KG1 (cell line): Measurements from ENCODE around the gene RBP5.

ENCODE experiments used
- DNase-seq: peaks from one replicate; lab custom pipeline; 2025; lab: John Stamatoyannopoulos, UW

The RBP5 gene, protein sequence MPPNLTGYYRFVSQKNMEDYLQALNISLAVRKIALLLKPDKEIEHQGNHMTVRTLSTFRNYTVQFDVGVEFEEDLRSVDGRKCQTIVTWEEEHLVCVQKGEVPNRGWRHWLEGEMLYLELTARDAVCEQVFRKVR

GRCh38 chr12:7128681-7129286 lies at the start of gene RBP5:
TSS of gene RBP5 (minus strand) at chr12:7128889. CDS start at chr12:7128775, 114 bp downstream.
- no peak for DNase-seq

DNA sequence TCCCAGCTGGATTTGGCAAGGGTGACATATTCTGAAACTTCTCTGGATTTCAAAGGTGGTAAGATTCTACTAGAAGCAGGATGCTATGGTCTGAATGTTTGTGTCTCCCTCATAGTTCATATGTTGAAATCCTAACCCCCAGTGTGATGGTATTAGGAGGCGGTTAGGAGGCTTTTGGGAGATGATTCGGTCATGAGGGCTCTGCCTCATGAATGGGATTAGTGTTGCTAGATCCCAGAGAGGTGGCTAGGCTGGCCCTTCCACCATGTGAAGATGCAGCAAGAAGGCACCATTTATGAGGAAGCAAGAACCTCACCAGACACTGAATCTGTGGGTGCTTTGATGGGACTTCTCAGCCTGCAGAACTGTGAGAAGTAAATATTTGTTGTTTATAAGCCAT lies 49.8 kb upstream of the RBP5 start:
- no peak for DNase-seq

- no peak for DNase-seq
Observed at GRCh38 chr12:7176595-7176994, 47.9 kb upstream of the RBP5 start.

DNA sequence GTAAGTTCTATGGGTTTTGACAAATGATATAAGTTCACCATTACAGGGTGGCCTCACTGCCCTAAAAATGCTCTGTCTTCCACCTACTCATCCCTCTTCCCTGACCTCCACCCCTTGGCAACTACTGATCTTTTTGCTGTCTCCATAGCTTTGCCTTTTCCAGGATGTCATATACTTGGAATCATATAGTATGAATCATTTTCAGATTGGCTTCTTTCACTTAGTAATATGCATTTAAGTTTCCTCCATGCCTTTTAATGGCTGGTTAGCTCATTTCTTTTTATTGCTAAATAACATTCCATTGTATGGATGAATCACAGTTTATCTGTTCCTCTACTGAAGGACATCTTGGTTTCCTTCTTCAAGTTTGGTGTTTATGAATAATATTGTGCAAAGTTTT lies 46.8 kb upstream of the RBP5 start:
- DNase-seq = no peak

GRCh38 chr12:7171854-7172253 lies 43.2 kb upstream of the RBP5 start:
- no peak for DNase-seq

DNA sequence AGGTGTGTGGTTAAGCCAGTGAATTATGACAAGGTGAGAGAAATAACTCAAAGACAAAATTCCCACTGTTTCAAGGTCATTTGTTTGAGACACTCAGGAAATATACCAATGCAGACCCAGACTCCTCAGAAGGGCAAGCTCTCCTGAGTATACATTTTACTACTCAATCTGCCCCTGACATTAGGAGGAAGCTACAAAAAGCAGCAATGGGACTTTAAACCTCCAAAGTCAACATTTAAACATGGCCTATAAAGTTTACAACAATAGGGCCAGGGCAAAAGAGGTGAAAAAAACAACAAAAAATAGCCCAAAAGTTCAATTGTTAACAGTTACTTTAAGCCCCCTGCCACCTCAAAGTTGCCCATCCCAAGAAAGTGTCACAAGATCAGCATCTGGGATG lies 41.3 kb upstream of the RBP5 start:
- DNase-seq = no peak

DNA sequence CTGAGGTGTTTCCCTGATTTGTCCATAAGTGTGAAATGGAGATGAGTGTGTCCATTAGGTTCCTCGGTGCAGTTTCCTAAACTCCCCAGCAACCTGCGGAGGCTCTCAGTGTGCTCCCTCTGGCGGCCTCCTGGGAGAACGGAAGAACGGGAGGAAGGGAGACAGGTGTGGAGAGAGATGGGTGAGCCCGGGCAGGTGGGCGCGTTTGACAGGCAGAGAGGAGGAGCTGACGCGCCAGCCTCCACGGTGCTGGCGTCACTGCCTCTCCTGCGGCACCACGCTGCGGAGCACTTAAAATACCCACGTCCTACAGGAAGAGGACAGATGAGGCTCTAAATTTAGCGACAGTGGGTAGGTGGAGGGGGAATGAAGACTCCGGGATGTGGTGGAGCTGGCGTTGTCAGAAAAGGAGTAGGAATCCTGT lies 34.0 kb upstream of the RBP5 start:
- DNase-seq = no peak

- no peak for DNase-seq
Observed at GRCh38 chr12:7161811-7162210, 33.1 kb upstream of the RBP5 start.

DNA sequence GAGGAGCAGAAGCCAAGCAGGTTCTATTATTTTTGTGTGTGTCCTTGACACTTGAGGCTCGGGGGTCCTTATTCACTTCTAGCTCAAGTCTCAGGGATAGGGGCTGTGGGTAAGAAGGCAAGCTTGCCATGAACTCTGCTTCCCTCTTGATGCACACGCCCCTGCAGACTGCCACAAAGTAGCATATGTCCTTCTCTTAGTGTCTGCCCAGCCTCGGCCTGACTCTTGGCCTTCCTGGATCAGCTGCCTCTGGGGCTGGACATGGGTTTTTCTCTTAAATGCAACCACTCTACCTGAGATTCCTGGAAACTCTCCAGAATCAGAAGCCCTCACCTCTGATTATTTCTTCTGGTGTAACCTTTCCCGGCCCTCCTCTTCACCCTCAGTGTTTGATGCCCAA lies 32.6 kb upstream of the RBP5 start:
- no peak for DNase-seq

GRCh38 chr12:7160183-7160582 lies 31.5 kb upstream of the RBP5 start:
- DNase-seq = no peak

GRCh38 chr12:7158781-7159609 lies 30.3 kb upstream of the RBP5 start:
- no peak for DNase-seq

- DNase-seq = no peak
Observed at GRCh38 chr12:7157391-7157790, 28.7 kb upstream of the RBP5 start.

- DNase-seq = no peak
Observed at GRCh38 chr12:7156259-7157197, 27.8 kb upstream of the RBP5 start.

- no peak for DNase-seq
Observed at GRCh38 chr12:7155471-7156034, 26.9 kb upstream of the RBP5 start.

- no peak for DNase-seq
Observed at GRCh38 chr12:7154901-7155470, 26.3 kb upstream of the RBP5 start.

DNA sequence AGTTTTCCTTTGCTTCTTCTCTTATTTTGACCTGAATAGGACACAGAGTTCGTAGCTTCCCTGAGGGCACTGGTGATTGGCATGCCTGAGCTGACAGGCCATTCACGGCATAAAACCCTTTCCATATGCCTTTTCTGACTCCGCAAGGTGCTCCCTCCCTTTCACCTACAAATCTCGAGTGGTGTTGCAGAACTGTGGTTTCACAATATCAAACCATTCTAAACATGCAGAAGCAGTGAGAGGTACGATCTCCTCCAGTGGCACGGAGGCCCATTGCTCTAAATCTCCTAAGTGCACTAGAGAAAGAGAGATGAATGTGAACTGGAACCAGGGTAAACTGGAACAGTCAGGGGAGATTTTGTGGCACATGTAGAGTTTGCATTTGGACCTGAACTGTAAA lies 25.4 kb upstream of the RBP5 start:
- no peak for DNase-seq

GRCh38 chr12:7152818-7153217 lies 24.1 kb upstream of the RBP5 start:
- DNase-seq = no peak

GRCh38 chr12:7151532-7151931 lies 22.8 kb upstream of the RBP5 start:
- no peak for DNase-seq

DNA sequence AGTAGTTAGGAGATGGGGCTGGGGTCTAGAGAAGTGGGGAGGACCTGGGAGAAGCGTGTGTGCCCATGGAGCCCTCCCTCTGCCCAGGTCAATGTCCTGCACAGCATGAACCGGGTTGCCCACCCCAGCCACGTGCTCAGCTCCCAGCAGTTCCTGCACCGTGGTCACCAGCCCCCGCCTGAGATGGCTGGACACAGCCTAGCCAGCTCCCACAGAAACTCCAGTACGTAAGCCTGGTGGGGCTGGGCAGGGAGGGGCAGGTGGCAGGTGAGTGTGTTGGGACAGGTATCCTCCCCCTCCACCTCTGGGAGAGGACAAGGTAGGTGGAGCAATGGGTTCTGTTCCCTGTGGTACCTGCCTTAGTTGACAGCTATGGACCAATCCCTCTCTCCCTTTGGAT lies 22.2 kb upstream of the RBP5 start:
- DNase-seq = no peak

DNA sequence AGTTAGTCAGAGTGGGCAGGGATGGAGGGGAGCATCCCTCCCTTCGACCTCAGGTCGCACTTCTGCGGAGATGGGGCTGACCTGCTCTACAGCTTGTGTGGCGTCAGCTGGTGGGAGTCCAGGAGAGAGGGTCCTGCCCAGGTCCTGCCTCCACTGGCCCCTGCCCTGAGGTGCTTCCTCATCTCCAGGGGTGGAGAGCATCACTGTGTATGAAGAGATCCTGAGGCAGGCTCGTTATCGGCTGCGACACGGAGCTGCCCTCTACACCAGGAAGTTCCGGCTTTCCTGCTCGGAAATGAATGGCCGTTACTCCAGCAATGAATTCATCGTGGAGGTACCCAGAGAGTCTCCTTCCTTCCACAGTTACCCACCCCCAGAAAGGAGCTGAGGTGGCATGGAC lies 21.7 kb upstream of the RBP5 start:
- no peak for DNase-seq

DNA sequence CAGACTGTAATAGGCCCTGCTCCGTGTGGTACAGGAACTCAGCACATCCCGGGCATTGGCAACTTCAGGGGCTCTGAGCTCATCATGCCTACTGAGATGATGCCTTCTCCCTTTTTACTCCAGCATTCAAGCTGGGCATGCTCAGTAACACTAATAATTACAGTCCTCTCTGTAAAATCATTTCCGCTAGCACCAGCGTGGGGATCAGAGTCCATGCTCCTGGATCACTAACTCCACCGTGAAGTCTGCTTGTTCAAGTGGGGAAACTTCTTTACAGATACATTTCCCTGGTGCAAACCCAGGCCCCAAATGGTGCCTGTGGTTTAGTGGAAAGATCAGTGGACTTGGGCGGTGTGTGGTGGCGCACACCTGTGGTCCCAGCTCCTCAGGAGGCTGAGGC lies 18.2 kb upstream of the RBP5 start:
- DNase-seq = no peak

GRCh38 chr12:7146228-7146627 lies 17.5 kb upstream of the RBP5 start:
- no peak for DNase-seq
